Measurements from ENCODE around the gene HDAC4.

The HDAC4 gene

GRCh38 chr2:239379641-239380170 is 21.1 kb downstream of the HDAC4 start:
- TF ChIP-seq ZFX (IDR thresholded peaks at IDR 0.05; ENCODE audit: borderline replicate concordance) (no peak), CTCF (IDR thresholded peaks at IDR 0.05) (0 out of 2 replicates have a peak, but pooled peaks have one; percentile 5)
- H3K27ac ChIP-seq = no peak overlapping the region

GRCh38 chr2:239378918-239379640 is 21.7 kb downstream of the HDAC4 start:
- TF ChIP-seq ZFX (IDR thresholded peaks at IDR 0.05; ENCODE audit: borderline replicate concordance) = no peak
- TF ChIP-seq CTCF (IDR thresholded peaks at IDR 0.05) = no peak
- H3K27ac ChIP-seq = no peak overlapping the region

- H3K27ac ChIP-seq = no peak overlapping the region
- no peak for TF ChIP-seq CTCF (IDR thresholded peaks at IDR 0.05)
- TF ChIP-seq ZFX (IDR thresholded peaks at IDR 0.05; ENCODE audit: borderline replicate concordance) = no peak
Measured at GRCh38 chr2:239378021-239378917, 22.6 kb downstream of the HDAC4 start.

GRCh38 chr2:239377591-239377990 is 23.2 kb downstream of the HDAC4 start:
- H3K27ac ChIP-seq = no peak overlapping the region
- TF ChIP-seq CTCF (IDR thresholded peaks at IDR 0.05) (no peak), ZFX (IDR thresholded peaks at IDR 0.05; ENCODE audit: borderline replicate concordance) (no peak)

- no peak overlapping the region for H3K27ac ChIP-seq
- TF ChIP-seq ZFX (IDR thresholded peaks at IDR 0.05; ENCODE audit: borderline replicate concordance) (no peak), CTCF (IDR thresholded peaks at IDR 0.05) (no peak)
Measured at GRCh38 chr2:239376942-239377531, 23.8 kb downstream of the HDAC4 start.

- TF ChIP-seq ZFX (IDR thresholded peaks at IDR 0.05; ENCODE audit: borderline replicate concordance) (no peak), CTCF (IDR thresholded peaks at IDR 0.05) (no peak)
- H3K27ac ChIP-seq = no peak overlapping the region
Measured at GRCh38 chr2:239376351-239376750, 24.5 kb downstream of the HDAC4 start.

Measured in 22Rv1 (cell line).